PC-3 (cell line): Measurements from ENCODE around the gene VPS33A. TPM values are rescaled to one million over a fixed set of nuclear protein-coding genes. Genes with fewer than 3 reads are reported as not detected.

ENCODE experiments used
- ATAC-seq: fragments of 200-7000 bp; cut with Tn5 transposase; 2 replicates; pipeline ENCODE4 v1.9.1; 2020; ENCODE audit warnings: mild to moderate bottlenecking, moderate library complexity
- BruUV-seq: library from RNA; stranded (reverse); fragments of 400-500 nt; replicated peaks from 2 replicates; lab custom pipeline; 2021; lab: Mats Ljungman, UMichigan
- CTCF ChIA-PET: fragments of 300-600 bp; sonication (Branson Sonifier 250); formaldehyde crosslinking; loops from one replicate; lab custom pipeline; 2022; ENCODE audit warnings: antibody characterized with exemption; lab: Charles Lee
- POLR2A ChIA-PET: fragments of 300-600 bp; sonication (Branson Sonifier 250); formaldehyde crosslinking; loops from one replicate; lab custom pipeline; 2022; ENCODE audit warnings: antibody characterized with exemption; ENCODE audit not compliant: unreplicated experiment; lab: Charles Lee
- DNase-seq: peaks from one replicate; pipeline ENCODE4 v3.0.0-alpha.2; 2015
- H2AFZ ChIP-seq: fragments of 300-600 bp; sonication (generic); 2 replicates; pipeline ENCODE4 v1.6.0; 2016; ENCODE audit warnings: antibody characterized with exemption, low read length
- H3F3A ChIP-seq: fragments of 300-600 bp; sonication (generic); one replicate; pipeline ENCODE4 v1.6.0; 2017; ENCODE audit warnings: antibody characterized with exemption, low read length, control low read depth, mild to moderate bottlenecking; ENCODE audit not compliant: unreplicated experiment
- H3K27ac ChIP-seq: fragments of 300-600 bp; sonication (generic); 2 replicates; pipeline ENCODE4 v1.5.1; 2016; ENCODE audit warnings: mild to moderate bottlenecking, low read length
- H3K27me3 ChIP-seq: fragments of 300-600 bp; sonication (generic); 2 replicates; pipeline ENCODE4 v1.6.1; 2016; ENCODE audit warnings: low read length, mixed read lengths
- H3K36me3 ChIP-seq: fragments of 300-600 bp; sonication (generic); 2 replicates; pipeline ENCODE4 v1.6.1; 2016; ENCODE audit warnings: low read depth, mixed run types, low read length, mixed read lengths
- H3K4me1 ChIP-seq: fragments of 300-600 bp; sonication (generic); 2 replicates; pipeline ENCODE4 v1.5.1; 2016; ENCODE audit warnings: low read length; ENCODE audit not compliant: insufficient read depth
- H3K4me2 ChIP-seq: fragments of 300-600 bp; sonication (generic); 2 replicates; pipeline ENCODE4 v1.6.0; 2016; ENCODE audit warnings: low read length
- H3K4me3 ChIP-seq: fragments of 300-600 bp; sonication (generic); 2 replicates; pipeline ENCODE4 v1.5.1; 2016; ENCODE audit warnings: mild to moderate bottlenecking, low read length, mixed read lengths
- H3K79me2 ChIP-seq: fragments of 300-600 bp; sonication (generic); 2 replicates; pipeline ENCODE4 v1.6.1; 2017; ENCODE audit warnings: low read length, mixed read lengths
- H3K9ac ChIP-seq: fragments of 300-600 bp; sonication (generic); 2 replicates; pipeline ENCODE4 v1.6.0; 2016; ENCODE audit warnings: mild to moderate bottlenecking, low read length
- H3K9me2 ChIP-seq: fragments of 300-600 bp; sonication (generic); replicated peaks from 2 replicates; pipeline ENCODE4 v1.6.1; 2016; ENCODE audit warnings: mixed run types, low read length, mixed read lengths
- H3K9me3 ChIP-seq: fragments of 300-600 bp; sonication (generic); 2 replicates; pipeline ENCODE4 v1.6.1; 2016; ENCODE audit warnings: low read length, mixed read lengths
- H4K20me1 ChIP-seq: fragments of 300-600 bp; sonication (generic); 2 replicates; pipeline ENCODE4 v1.6.1; 2016; ENCODE audit warnings: low read length, mixed read lengths
- CTCF ChIP-seq: fragments of 300-600 bp; sonication (generic); conservative IDR thresholded peaks from 2 replicates; pipeline ENCODE4 v1.5.1; 2017; ENCODE audit warnings: antibody characterized with exemption, low read depth, mild to moderate bottlenecking, low read length
- EZH2 ChIP-seq: fragments of 300-600 bp; sonication (generic); IDR thresholded peaks from one replicate; pipeline ENCODE4 v1.6.1; 2017; ENCODE audit warnings: antibody characterized with exemption, mild to moderate bottlenecking, low read length; ENCODE audit not compliant: unreplicated experiment
- EZH2phosphoT487 ChIP-seq: fragments of 300-600 bp; sonication (generic); IDR thresholded peaks from 2 replicates; pipeline ENCODE4 v1.6.1; 2018; ENCODE audit warnings: mild to moderate bottlenecking, antibody characterized with exemption, low read length, borderline replicate concordance
- intact Hi-C: fragments of 100-400 bp; cut with micrococcal nuclease; formaldehyde crosslinking; loops from 2 replicates; pipeline ENCODE4 v1.9.0; 2023
- total RNA-seq: library from RNA; depleted of rRNA; stranded (reverse); fragments of >200 nt; gene quantifications from 2 replicates; pipeline ENCODE4 v1.2.3, GENCODE V29; 2014

Gene VPS33A
- total RNA-seq, 1 experiment from 2014 or later = 40.8 TPM

DNA sequence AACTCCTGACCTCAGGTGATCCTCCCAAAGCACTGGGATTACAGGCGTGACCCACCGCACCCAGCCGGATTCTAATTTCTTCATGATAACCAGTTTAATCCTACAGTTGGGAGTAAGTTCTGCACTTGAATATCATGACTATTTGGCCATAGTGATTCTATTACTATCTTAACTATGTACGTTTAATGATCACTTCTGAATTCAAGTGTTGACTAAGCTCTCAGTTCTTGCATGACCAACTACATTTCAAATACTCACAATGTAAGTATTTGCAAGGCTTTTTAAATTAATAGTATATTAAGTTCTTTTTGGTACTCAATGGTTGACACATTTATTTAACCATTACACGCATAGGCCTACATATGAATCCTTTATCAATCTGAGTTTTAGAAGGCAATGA, 17.4 kb upstream of the VPS33A start:
- DNase-seq = no peak
- Histone ChIP-seq H3K27ac (no peak overlapping the region), H3K36me3 (peaks cover 22% of the 10 kb centered on the region; the same call in 1 of the 2 replicates), H3K4me3 (no peak overlapping the region), H3K4me1 (peaks cover 9% of the 10 kb centered on the region), H3F3A (no peaks in the 10 kb centered on the region), H3K9ac (no peak overlapping the region), H2AFZ (no peak overlapping the region), H3K9me2 (no peaks in the 10 kb centered on the region), H3K4me2 (no peak overlapping the region), H4K20me1 (no peaks in the 10 kb centered on the region), H3K79me2 (no peaks in the 10 kb centered on the region), H3K9me3 (no peaks in the 10 kb centered on the region), H3K27me3 (no peaks in the 10 kb centered on the region)
- CTCF ChIA-PET = no interaction called here
- POLR2A ChIA-PET = no interaction called here
- intact Hi-C loops = no loop called here
- TF ChIP-seq EZH2phosphoT487 = no peak
- TF ChIP-seq CTCF = no peak
- no peak for TF ChIP-seq EZH2
- ATAC-seq = no peak
- BruUV-seq = no TSS peak

DNA sequence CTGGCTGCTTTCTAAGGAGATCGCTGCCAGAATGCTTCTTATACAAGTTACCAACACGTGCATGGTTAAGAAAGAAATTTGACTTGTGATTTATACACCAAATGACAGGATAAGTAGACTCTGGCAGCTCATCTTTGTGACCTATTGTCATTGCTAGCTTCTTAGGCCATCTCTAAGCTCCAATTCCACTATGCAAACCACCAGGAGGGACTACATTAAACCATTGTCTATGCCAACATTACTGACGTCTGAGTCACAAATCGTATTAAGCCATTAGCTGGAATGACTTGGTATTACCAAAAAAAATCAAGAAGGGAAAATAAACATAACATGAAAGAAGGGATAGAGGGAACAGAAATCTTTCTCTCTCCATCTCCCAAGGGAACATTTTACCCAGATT, 15.8 kb upstream of the VPS33A start:
- Histone ChIP-seq H3K27me3 (no peaks in the 10 kb centered on the region), H3K4me1 (peaks cover 9% of the 10 kb centered on the region), H3K79me2 (no peaks in the 10 kb centered on the region), H3K4me3 (no peak overlapping the region), H3K9me2 (no peaks in the 10 kb centered on the region), H3K4me2 (0 out of 2 replicates have a peak overlapping the region, but pooled peaks have one; percentile 10), H3K9ac (no peak overlapping the region), H3F3A (no peaks in the 10 kb centered on the region), H2AFZ (no peak overlapping the region), H3K9me3 (no peaks in the 10 kb centered on the region), H3K27ac (no peak overlapping the region), H4K20me1 (no peaks in the 10 kb centered on the region), H3K36me3 (peaks cover 28% of the 10 kb centered on the region; the same call in 1 of the 2 replicates)
- intact Hi-C loops = no loop called here
- CTCF ChIA-PET = interaction anchor here (0.9 kb wide), 1 partner anchor 15 kb away, joined by 3 read pairs; no protein-coding TSS in a partner anchor
- no TSS peak for BruUV-seq
- POLR2A ChIA-PET = interaction anchor here (0.6 to 0.7 kb wide), 3 partner anchors 11 to 646 kb away, joined by 3 to 4 read pairs (median 3); no protein-coding TSS in a partner anchor
- peak; percentile 85 for DNase-seq
- ATAC-seq = peak; percentile 98
- no peak for TF ChIP-seq EZH2phosphoT487

DNA sequence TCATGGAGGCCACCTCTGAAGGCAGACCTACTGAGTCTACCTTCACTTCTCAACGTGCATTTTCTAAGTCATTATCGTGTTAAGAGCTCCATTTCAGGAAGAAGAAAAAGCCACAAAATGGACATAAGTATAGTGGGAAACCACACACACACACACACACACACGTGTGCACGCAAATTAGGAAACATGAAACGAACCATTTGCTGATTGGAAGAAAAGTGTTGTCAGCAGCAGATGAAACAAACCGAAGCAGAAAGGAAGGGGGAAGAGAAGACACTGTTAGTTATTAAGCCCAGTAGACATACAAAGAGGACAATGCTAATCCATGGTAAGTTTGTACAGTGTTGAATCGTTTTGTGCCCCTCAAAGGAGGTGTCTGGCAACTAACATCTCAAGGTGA, 9.9 kb upstream of the VPS33A start:
- Histone ChIP-seq H3K4me2 (no peak overlapping the region), H3K79me2 (no peaks in the 10 kb centered on the region), H2AFZ (no peak overlapping the region), H3F3A (no peaks in the 10 kb centered on the region), H3K27me3 (no peaks in the 10 kb centered on the region), H3K36me3 (peaks cover 47% of the 10 kb centered on the region), H3K27ac (no peak overlapping the region), H4K20me1 (no peaks in the 10 kb centered on the region), H3K9me2 (no peaks in the 10 kb centered on the region), H3K4me3 (no peak overlapping the region), H3K9me3 (no peaks in the 10 kb centered on the region), H3K4me1 (no peaks in the 10 kb centered on the region), H3K9ac (no peak overlapping the region)
- ChIA-PET POLR2A (interaction anchor here (0.6 kb wide), 1 partner anchor 9 kb away, joined by 4 read pairs; no protein-coding TSS in a partner anchor), CTCF (no interaction called here)
- TF ChIP-seq EZH2 (no peak), CTCF (no peak), EZH2phosphoT487 (no peak)
- ATAC-seq (no peak), DNase-seq (no peak)
- intact Hi-C loops = no loop called here
- BruUV-seq = no TSS peak
